ENCODE data around the gene SARNP.

SARNP gene

DNA sequence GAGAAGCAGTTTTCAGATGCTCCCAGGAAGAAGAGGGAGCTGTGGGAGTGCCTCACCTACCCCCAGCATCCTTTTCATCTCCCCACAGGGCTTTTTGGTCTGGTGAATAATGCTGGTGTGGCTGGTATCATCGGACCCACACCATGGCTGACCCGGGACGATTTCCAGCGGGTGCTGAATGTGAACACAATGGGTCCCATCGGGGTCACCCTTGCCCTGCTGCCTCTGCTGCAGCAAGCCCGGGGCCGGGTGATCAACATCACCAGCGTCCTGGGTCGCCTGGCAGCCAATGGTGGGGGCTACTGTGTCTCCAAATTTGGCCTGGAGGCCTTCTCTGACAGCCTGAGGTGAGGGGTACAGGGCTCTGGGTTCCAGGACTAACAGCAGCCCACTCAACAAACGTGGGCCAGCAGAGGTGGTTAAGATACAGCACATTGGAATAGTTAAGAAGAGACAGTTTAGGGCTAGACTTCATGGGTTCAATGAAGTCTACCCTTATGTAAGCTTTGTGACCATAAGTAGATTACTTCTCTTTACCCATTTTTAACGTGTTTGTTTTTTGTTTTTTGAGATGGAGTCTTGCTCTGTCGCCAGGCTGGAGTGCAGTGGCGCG, 95.8 kb downstream of the SARNP start:
- FAIRE-seq, result no peak

DNA sequence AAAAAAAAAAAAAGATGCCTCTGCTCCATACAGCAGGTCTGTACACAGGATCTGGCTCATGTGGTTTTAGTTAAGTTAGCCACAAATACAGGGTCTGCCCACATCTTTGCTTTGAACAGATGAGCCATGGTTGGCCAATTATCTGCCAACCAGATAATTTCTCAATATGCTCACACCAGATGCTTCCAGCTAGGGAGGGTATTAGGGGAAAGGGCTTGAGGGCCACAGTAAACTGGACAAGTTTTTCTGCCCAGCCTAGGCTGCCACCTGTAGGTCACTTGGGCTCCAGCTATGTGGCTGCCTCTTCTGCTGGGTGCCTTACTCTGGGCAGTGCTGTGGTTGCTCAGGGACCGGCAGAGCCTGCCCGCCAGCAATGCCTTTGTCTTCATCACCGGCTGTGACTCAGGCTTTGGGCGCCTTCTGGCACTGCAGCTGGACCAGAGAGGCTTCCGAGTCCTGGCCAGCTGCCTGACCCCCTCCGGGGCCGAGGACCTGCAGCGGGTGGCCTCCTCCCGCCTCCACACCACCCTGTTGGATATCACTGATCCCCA, 96.6 kb downstream of the SARNP start:
- no peak for FAIRE-seq

DNA sequence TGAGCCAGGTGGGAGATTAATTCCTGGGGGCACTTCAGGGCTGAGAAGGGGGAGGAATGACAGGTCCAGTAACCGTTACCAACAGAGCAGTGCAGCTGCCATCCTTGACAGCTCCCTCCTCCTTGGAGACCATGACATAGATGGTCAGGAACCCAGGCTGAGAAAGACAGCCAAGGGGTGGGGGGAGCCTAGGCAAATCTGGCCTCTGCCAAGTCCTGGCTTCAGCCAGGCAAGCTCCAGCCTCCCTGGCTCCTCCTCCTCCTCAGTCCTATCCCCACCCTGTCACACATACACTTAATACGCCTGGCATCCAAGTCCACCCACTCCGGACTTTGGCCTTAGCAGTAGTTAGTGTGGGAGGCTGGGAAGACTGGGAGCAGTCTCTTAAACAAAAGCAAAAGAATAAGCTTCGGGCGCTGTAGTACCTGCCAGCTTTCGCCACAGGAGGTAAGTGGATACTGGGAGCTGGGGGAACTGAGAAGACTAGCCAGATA, 97.4 kb downstream of the SARNP start, which contains the start of gene RDH5:
Gene RDH5 (plus strand): TSS at position 323 of the 494 bp plus-strand sequence. CDS start 792 bp downstream, outside the sequence.
- FAIRE-seq, result no peak

DNA sequence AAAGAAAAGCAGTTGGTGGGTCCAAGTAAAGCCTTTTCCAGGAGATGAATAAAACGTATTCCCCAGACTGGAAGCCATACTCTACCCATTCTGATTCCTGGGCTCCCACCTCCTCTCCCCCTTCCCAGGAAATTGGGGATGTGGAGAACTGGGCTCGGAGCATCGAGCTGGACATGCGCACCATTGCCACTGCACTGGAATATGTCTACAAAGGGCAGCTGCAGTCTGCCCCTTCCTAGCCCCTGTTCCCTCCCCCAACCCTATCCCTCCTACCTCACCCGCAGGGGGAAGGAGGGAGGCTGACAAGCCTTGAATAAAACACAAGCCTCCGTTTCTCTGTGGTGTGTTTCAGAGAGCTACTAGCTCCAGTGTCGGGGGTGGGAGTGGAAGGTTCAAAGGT, 98.2 kb downstream of the SARNP start:
- FAIRE-seq, result no peak

- FAIRE-seq, result no peak
Observed at GRCh38 chr12:55718624-55719275, 98.8 kb downstream of the SARNP start.

DNA sequence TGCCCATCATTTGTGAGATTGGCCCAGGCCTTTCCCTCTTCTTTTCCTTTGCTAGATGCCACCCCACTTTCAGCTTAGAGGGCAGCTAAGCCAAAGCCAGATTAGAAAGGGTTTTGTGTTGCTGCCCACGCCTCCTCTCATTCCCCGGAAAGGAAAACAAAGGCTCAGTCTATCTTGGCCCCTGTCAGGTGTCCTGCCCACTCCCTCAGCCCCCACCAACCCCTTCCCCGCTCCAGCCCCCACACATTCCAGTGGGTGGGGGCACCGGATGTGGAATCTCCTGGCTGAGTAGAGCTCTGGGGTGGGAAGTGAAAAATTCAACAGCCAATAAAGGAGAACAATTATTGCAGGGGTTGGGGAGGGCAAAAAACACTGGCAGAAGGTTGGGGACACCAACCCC, 99.5 kb downstream of the SARNP start:
- FAIRE-seq, result no peak

- FAIRE-seq, result no peak
Observed at GRCh38 chr12:55717011-55718007, 100.2 kb downstream of the SARNP start.

- no peak for FAIRE-seq
Observed at GRCh38 chr12:55716582-55716957, 101.0 kb downstream of the SARNP start.

GRCh38 chr12:55715833-55716581, 101.5 kb downstream of the SARNP start, which contains the start of gene BLOC1S1:
TSS of gene BLOC1S1 (plus strand) at chr12:55716046. CDS start at chr12:55716052, 6 bp downstream.
- FAIRE-seq, result no peak

GRCh38 chr12:55715169-55715764, 102.3 kb downstream of the SARNP start:
- no peak for FAIRE-seq

- no peak for FAIRE-seq
Observed at GRCh38 chr12:55713721-55714120, 103.8 kb downstream of the SARNP start.

DNA sequence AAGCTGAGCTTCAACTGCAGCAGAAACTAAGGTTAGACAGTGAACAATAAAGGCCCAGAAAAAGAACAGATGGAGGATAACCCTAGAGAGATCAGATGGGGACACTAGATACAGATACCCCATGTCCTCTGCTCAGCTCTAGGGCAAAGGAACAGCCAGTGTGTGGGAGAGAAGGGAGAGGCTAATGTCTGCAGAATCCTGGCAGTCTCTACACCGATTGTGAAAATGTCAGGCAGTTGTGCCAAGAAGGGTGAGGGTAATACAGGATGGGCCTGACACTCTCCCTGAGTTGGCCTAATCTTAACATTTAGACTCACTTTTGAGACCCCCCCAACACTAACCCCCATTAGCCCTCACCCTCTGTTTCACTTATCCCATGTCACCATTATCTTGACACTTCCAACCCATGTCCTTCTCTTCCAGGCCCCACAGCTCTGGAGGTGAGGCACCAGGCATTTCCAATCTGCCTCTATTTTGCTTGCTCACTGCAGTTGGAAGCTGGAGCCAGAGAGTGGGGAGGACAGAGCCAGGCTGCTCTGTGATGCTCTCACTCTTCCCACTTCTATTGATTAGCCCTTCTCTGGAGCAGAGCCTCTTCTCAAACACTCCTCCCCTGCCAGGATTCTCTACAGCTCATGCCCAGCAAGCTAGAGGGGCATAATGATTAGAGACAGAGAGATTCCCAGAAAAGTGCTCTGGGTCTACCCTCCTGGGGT, 104.7 kb downstream of the SARNP start:
- FAIRE-seq, result no peak

- FAIRE-seq, result no peak
Observed at GRCh38 chr12:55711786-55712553, 105.6 kb downstream of the SARNP start.

DNA sequence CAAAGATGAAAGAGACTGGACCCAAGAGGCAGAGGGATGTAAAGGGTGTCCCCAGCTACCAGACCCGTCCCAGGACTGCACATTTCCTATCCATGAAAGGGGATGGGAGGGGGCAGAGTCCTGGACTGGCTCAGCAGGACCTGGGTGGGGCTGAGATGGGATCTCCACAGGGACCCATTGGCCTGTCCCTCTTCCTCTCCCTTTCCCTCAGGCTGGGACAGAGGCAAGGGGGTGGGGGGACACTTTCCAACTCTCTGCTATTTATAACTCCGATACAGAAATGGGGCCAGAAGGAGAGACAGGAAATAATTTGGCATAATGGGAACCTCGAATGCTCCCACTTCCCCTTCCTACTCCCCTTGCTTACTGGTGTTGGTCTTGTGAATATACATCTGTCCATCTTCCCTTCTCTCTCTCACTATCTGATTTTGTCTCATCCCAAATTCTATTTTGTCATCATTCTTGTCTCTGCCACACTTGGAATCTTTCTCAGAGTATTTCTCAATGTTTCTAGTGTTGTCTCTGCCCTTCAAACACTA, 108.8 kb downstream of the SARNP start:
- no peak for FAIRE-seq

DNA sequence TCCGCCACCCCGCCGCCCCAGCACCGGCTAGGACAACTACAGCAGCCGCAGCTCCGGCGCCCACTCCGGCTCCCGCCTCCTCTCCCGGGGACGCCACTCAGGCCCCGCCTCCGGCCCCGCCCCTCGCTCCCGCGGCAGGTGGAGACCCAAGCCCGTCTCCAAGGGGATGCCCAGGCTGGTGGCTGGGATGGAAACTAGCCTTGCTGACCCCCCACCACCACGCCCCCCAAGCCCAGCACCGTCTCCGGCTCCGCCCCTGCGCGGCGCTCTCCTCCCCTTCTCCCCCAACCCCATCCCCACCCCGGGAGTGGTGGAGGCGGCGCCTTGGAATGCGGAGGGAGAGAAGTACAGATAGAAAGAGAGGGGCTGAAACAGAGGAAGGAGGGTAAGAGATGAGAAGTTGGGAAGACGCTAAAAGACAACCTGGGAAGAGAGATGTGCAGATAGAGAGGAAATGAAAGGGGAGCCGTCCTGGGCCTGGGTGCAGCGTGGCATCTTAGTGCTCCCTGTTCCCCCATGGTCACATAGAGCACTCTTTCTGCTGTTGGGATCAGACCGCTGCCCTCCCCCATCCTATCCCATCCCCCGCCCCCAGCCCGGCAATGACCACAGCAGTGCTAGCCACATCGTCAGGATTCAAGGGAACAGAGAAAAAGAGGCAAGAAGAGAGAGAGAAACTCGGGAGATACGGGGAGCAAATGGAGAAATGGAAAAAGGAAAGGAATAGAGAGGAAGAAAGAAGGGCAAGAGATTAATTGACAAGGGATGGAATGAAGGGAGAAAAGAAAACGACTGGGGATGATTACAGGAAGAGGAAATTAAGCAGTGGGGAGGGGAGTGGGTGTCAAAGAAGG, 109.5 kb downstream of the SARNP start, which contains the start of gene ITGA7:
Gene ITGA7 (minus strand): TSS at position 64 of the 854 bp plus-strand sequence. CDS start 222 bp downstream, outside the sequence.
- FAIRE-seq, result no peak

All from TTC549 (cell line).